Upper lobe of right lung (tissue), 1 donor: ENCODE measurements around the gene C15orf39. TPM values are rescaled to one million over a fixed set of nuclear protein-coding genes. Genes with fewer than 3 reads are reported as not detected.

Experiments used
- ATAC-seq: fragments of 200-7000 bp; cut with Tn5 transposase; one replicate; pipeline ENCODE4 v1.9.1; 2020; ENCODE audit warnings: mild to moderate bottlenecking, moderate library complexity
- DNase-seq: peaks from one replicate; pipeline ENCODE4 v3.0.0-alpha.2; 2020
- H3K27ac ChIP-seq: fragments of 200-600 bp; one replicate; pipeline ENCODE4 v1.8.0; 2022
- H3K27me3 ChIP-seq: fragments of 200-600 bp; one replicate; pipeline ENCODE4 v1.8.0; 2022; ENCODE audit warnings: mild to moderate bottlenecking
- H3K36me3 ChIP-seq: fragments of 200-600 bp; one replicate; pipeline ENCODE4 v1.8.0; 2022
- H3K4me1 ChIP-seq: fragments of 200-600 bp; one replicate; pipeline ENCODE4 v1.8.0; 2022
- H3K4me3 ChIP-seq: fragments of 200-600 bp; one replicate; pipeline ENCODE4 v1.8.0; 2022; ENCODE audit warnings: mild to moderate bottlenecking
- H3K9me3 ChIP-seq: fragments of 200-600 bp; one replicate; pipeline ENCODE4 v1.8.0; 2022
- CTCF ChIP-seq: fragments of 200-600 bp; IDR thresholded peaks from one replicate; pipeline ENCODE4 v1.8.0; 2022; ENCODE audit warnings: antibody characterized with exemption
- intact Hi-C: fragments of 100-400 bp; cut with DNase I; formaldehyde crosslinking; loops from one replicate; pipeline ENCODE4 v1.11.0; 2022
- total RNA-seq: library from RNA; stranded (reverse); fragmentation: NEBNext Ultra II Directional; extraction: Animal tissue kit (Norgen Biotek cat#: 25700); gene quantifications from one replicate; pipeline ENCODE4 v1.2.1, GENCODE V29; 2021
- donor health status: DM: no; HTN: yes; CAD: no; lungs with severe emphysema.

C15orf39 gene
- total RNA-seq, 1 donor from 2014 or later = 33.3 TPM

DNA sequence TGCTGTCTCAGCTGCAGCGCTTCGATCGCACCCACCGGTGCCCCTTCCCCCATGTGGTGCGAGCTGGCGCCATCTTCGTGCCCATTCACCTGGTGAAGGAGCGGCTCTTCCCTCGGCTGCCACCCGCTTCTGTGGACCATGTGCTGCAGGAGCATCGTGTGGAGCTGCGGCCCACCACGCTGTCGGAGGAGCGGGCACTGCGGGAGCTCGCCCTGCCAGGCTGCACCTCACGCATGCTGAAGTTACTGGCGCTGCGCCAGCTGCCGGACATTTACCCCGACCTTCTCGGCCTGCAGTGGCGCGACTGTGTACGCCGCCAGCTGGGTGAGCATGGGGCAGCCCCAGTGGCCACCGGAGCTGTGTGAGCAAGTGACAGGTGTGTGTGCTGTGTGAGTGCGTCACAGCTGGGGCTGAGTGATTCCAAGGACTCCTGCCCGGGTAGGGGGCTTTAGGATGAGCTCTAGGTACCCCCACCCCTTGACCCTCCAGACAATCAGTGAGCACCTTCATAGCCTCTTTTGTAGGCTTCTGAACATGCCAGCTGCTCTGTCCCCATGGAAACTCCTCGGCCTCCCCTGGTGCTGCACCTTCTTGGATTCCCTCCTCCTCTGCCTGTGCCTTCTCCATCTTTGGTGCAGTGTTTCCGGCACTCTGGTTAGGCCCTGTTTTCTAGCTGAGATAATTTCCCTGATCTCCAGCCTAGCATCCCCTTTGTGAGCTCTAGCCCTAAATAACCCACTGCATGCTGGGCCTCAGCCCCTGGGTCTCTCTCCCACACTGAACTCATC is 7.0 kb downstream of the C15orf39 start:
- Histone ChIP-seq H3K27me3 (no peaks in the 10 kb centered on the region), H3K36me3 (peaks cover 79% of the 10 kb centered on the region), H3K27ac (no peak overlapping the region), H3K9me3 (no peaks in the 10 kb centered on the region), H3K4me1 (peaks cover 16% of the 10 kb centered on the region), H3K4me3 (no peak overlapping the region)
- ATAC-seq (no peak), DNase-seq (no peak)
- intact Hi-C loops = loop anchor here (5.0 kb wide), 1 partner anchor 181 kb away; no protein-coding TSS in a partner anchor
- no peak for TF ChIP-seq CTCF

GRCh38 chr15:75209289-75209676 is 7.6 kb downstream of the C15orf39 start:
- Histone ChIP-seq H3K27ac (no peak overlapping the region), H3K36me3 (peaks cover 79% of the 10 kb centered on the region), H3K9me3 (no peaks in the 10 kb centered on the region), H3K4me3 (no peak overlapping the region), H3K4me1 (peaks cover 10% of the 10 kb centered on the region), H3K27me3 (no peaks in the 10 kb centered on the region)
- ATAC-seq (no peak), DNase-seq (no peak)
- TF ChIP-seq CTCF = no peak
- intact Hi-C loops = loop anchor here (5.0 kb wide), 1 partner anchor 182 kb away; no protein-coding TSS in a partner anchor

- no peak for ATAC-seq
- no peak overlapping the region for H3K4me3 ChIP-seq
- no peaks in the 10 kb centered on the region for H3K4me1 ChIP-seq
- H3K9me3 ChIP-seq = no peaks in the 10 kb centered on the region
- peaks cover 75% of the 10 kb centered on the region for H3K36me3 ChIP-seq
- no peaks in the 10 kb centered on the region for H3K27me3 ChIP-seq
- DNase-seq = no peak
- intact Hi-C loops = no loop called here
- no peak overlapping the region for H3K27ac ChIP-seq
- TF ChIP-seq CTCF = no peak
These were observed 9.1 kb downstream of the C15orf39 start for GRCh38 chr15:75210811-75211230.

GRCh38 chr15:75211436-75212199 is 9.9 kb downstream of the C15orf39 start:
- no peaks in the 10 kb centered on the region for H3K27me3 ChIP-seq
- H3K9me3 ChIP-seq = no peaks in the 10 kb centered on the region
- H3K36me3 ChIP-seq = peaks cover 67% of the 10 kb centered on the region
- intact Hi-C loops = no loop called here
- H3K4me1 ChIP-seq = no peaks in the 10 kb centered on the region
- no peak for ATAC-seq
- no peak for DNase-seq
- no peak overlapping the region for H3K4me3 ChIP-seq
- H3K27ac ChIP-seq = no peak overlapping the region
- TF ChIP-seq CTCF = no peak

DNA sequence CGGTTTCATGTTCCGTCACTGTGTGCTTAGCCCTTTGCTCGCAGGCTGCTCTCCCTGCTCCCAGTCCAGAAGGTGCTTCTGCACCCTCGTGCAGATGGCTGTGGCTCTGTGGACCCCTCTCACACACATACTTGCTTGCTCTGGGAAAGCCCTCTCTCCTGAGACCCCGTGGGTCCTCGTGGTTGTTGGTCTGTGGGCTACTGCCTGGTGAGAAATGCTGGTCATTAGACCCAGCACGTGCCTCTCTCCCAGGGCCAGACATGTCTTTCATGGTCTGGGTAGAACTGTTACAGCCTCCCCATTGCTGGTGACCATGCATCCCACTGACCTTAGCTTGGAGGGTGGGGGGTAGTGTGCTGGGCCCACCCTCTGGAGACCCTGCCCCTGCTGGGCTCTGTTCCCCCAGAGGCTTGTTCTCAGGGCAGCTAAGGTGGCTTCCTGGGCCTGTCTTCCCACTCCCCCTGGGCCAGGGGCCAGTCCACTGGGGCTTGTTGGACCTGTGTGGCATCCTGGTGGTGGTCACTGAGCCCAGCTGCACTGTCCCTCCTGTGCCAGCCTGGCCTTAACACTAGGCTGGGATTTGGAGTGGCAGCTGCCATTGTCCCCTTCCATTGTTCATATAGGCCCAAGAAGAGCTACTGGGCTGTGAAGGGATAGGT is 10.6 kb downstream of the C15orf39 start:
- no peak for TF ChIP-seq CTCF
- no peak for ATAC-seq

More for the DNA sequence above, 10.6 kb downstream of the C15orf39 start:
- Histone ChIP-seq H3K36me3 (peaks cover 60% of the 10 kb centered on the region), H3K4me1 (no peaks in the 10 kb centered on the region), H3K27ac (no peak overlapping the region), H3K27me3 (no peaks in the 10 kb centered on the region), H3K9me3 (no peaks in the 10 kb centered on the region), H3K4me3 (no peak overlapping the region)
- intact Hi-C loops = no loop called here
- no peak for DNase-seq
